ENCODE measurements around the gene SEMA6A. TPM values are rescaled to one million over a fixed set of nuclear protein-coding genes. Genes with fewer than 3 reads are reported as not detected.

SEMA6A gene
- total RNA-seq, 4 donors from 2014 or later: 2.5 to 6.5 (median 2.7) TPM

GRCh38 chr5:116448450-116448849 is 126.2 kb downstream of the SEMA6A start:
- no peak for TF ChIP-seq POLR2A (IDR thresholded peaks at IDR 0.05)
- TF ChIP-seq, protein P1, sequence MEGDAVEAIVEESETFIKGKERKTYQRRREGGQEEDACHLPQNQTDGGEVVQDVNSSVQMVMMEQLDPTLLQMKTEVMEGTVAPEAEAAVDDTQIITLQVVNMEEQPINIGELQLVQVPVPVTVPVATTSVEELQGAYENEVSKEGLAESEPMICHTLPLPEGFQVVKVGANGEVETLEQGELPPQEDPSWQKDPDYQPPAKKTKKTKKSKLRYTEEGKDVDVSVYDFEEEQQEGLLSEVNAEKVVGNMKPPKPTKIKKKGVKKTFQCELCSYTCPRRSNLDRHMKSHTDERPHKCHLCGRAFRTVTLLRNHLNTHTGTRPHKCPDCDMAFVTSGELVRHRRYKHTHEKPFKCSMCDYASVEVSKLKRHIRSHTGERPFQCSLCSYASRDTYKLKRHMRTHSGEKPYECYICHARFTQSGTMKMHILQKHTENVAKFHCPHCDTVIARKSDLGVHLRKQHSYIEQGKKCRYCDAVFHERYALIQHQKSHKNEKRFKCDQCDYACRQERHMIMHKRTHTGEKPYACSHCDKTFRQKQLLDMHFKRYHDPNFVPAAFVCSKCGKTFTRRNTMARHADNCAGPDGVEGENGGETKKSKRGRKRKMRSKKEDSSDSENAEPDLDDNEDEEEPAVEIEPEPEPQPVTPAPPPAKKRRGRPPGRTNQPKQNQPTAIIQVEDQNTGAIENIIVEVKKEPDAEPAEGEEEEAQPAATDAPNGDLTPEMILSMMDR (IDR thresholded peaks at IDR 0.05 in 4 of 5, conservative IDR thresholded peaks at IDR 0.05 in 1 of 5): no peak

DNA sequence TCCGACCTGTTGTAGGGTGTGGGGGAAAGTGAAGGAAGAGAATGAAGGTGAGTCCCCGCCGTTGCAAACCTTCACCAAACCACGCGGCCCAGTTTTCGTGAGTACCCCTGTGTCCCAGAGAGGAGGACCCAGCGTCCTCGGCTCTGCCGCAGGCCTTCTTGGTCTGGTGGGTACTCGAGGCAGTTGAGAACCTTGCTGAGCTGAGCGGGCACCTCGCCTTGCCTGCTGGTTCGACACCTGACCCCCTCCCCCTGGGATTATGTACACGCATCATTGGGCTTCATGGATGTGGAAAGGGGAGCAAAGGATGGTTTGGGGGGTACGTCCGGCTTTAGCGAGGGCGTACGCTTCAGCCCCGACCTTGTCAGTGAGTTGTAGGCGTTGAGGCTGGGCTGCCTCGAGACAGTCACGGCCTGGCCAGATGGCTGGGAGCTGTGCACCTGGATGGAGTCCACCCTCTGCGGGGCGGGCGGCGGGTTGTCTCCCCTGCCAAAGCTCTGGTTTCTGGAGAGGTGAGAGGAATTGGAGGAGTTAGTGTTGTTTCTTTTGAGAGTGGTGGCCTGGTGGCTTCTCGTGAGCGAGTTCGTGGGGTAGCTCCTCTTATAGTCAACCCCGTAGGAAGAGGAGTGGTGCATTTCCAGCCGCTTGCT is 128.1 kb downstream of the SEMA6A start:
- Histone ChIP-seq H3K4me1 (peaks cover 10 to 11% of the 10 kb centered on the region in 2 donors), H3K36me3 (peaks cover 0 to 8% of the 10 kb centered on the region in 2 donors), H3K27me3 (no peaks in the 10 kb centered on the region), H3K9me3 (no peaks in the 10 kb centered on the region), H3K27ac (no peak overlapping the region), H3K4me3 (no peak overlapping the region)
- no peak for ATAC-seq
- DNase-seq: no peak
- in situ Hi-C loops (cut with MboI; ENCODE audit: low sequenced_read_pairs in 4 of 4) (no loop called here), intact Hi-C loops (cut with DNase I; ENCODE audit: low total_unique reads) (no loop called here)
- TF ChIP-seq POLR2A (IDR thresholded peaks at IDR 0.05): no peak
- TF ChIP-seq, protein P1 (IDR thresholded peaks at IDR 0.05 in 4 of 5, conservative IDR thresholded peaks at IDR 0.05 in 1 of 5): no peak

More at GRCh38 chr5:116448450-116448849, 126.2 kb downstream of the SEMA6A start:
- intact Hi-C loops (cut with DNase I; ENCODE audit: low total_unique reads): no loop called here
- Histone ChIP-seq H3K27me3 (no peaks in the 10 kb centered on the region), H3K4me1 (no peaks in the 10 kb centered on the region), H3K27ac (no peak overlapping the region), H3K36me3 (peaks cover 0 to 8% of the 10 kb centered on the region in 2 donors), H3K9me3 (no peaks in the 10 kb centered on the region), H3K4me3 (no peak overlapping the region)
- ATAC-seq: no peak
- DNase-seq: no peak
- in situ Hi-C loops (cut with MboI; ENCODE audit: low sequenced_read_pairs in 4 of 4): no loop called here

DNA sequence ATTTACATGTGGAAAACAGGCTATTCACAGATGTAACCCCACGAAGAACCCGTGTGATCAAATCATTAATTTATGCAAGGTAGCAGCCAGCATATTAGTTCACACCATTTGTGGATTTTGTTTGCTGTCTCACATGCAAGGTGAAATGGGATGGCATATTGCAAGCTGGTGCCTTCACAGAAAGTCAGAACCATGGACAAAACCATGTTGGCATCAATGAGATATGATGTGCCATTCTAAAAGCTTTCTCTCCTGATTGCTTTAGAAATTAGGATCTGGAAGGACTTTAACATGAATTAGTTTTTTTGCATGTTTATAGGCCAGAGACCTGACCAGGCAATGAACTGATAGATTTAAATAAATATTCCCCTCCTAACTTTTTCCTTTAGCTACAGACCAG is 129.3 kb downstream of the SEMA6A start:
- Histone ChIP-seq H3K4me1 (peaks cover 21 to 22% of the 10 kb centered on the region in 2 donors), H3K36me3 (peaks cover 0 to 8% of the 10 kb centered on the region in 2 donors), H3K27me3 (no peaks in the 10 kb centered on the region), H3K27ac (no peak overlapping the region), H3K4me3 (no peak overlapping the region), H3K9me3 (no peaks in the 10 kb centered on the region)
- intact Hi-C loops (cut with DNase I; ENCODE audit: low total_unique reads) (no loop called here), in situ Hi-C loops (cut with MboI; ENCODE audit: low sequenced_read_pairs in 4 of 4) (no loop called here)
- ATAC-seq: no peak
- DNase-seq: no peak
- TF ChIP-seq, protein P1 (IDR thresholded peaks at IDR 0.05 in 4 of 5, conservative IDR thresholded peaks at IDR 0.05 in 1 of 5): no peak
- no peak for TF ChIP-seq POLR2A (IDR thresholded peaks at IDR 0.05)

DNA sequence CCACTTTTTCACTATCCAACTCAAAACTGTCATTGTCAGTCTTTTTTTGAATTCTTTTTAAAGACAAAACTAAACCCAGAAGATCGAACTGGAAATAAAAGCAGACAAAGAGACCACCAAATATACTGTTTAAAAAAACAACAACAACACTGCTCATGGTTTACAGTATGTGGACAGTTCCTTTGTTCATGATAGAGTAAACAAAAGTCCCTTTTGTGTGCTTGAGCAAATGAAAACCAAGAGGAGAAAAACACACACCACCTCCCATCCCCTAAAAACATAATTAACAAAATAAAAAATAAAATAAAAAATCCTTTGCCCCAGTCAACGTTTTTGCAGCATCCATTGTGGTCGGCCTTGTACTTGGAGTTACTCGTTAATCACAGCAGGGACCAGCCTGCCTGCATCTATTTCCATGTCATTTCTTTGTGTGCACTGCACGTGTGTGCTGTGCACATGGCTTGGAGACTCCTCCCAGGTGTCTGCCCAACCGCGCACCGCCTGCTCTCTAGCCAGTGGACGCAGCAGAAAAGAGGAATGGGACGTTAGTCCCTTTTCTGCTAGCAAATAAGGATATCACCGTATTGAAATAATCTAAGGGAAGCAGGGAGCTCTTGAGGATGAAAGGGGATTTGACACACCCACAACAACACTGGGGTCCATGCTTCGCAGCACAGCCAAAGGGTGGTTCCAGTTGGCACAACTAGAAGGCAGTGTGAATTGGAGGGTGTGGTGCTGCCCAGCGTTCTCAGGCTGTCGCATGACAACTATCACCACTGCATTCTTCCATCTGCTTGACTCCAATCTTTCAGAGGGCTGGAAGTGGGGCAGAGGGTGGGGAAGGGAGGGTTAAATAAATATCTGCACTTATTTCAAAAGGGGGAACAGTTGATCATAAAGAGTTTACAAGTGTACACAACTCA is 130.0 kb downstream of the SEMA6A start:
- peaks cover 0 to 8% of the 10 kb centered on the region in 2 donors for H3K36me3 ChIP-seq
- H3K27me3 ChIP-seq: no peaks in the 10 kb centered on the region
- DNase-seq (no peak), ATAC-seq (no peak)
- H3K27ac ChIP-seq: no peak overlapping the region
- TF ChIP-seq, protein P1 (IDR thresholded peaks at IDR 0.05 in 4 of 5, conservative IDR thresholded peaks at IDR 0.05 in 1 of 5): no peak
- no peak for TF ChIP-seq POLR2A (IDR thresholded peaks at IDR 0.05)
- intact Hi-C loops (cut with DNase I; ENCODE audit: low total_unique reads) (no loop called here), in situ Hi-C loops (cut with MboI; ENCODE audit: low sequenced_read_pairs in 4 of 4) (no loop called here)
- no peaks in the 10 kb centered on the region for H3K9me3 ChIP-seq
- peaks cover 28% of the 10 kb centered on the region in 2 donors for H3K4me1 ChIP-seq
- no peak overlapping the region for H3K4me3 ChIP-seq

All from gastrocnemius medialis (tissue), 4 donors.